ENCODE measurements around the gene MYBPC3. TPM values are rescaled to one million over a fixed set of nuclear protein-coding genes. Genes with fewer than 3 reads are reported as not detected.

Gene MYBPC3
- not detected in 2 replicates for total RNA-seq
- polyA plus RNA-seq: not detected in 2 replicates
- not detected in 2 replicates for polyA plus RNA-seq (2011; cell fraction: cytosol; rRNA removed)
- not detected in 2 replicates for polyA plus RNA-seq (2011; cell fraction: nucleus; rRNA removed)
- polyA plus RNA-seq (2012): not detected in 2 replicates
- not detected in 2 replicates for polyA minus RNA-seq
- polyA minus RNA-seq (2011; cell fraction: cytosol; rRNA and poly(A)+ RNA removed): not detected
- polyA minus RNA-seq (2011; cell fraction: nucleus; rRNA and poly(A)+ RNA removed): not detected in 2 replicates
- Bru-seq, nascent RNA: not detected
- BruChase-seq, experiment 1, labeled RNA remaining after a 6-hour chase: not detected
- BruChase-seq, experiment 2, labeled RNA remaining after a 2-hour chase: not detected
- long read RNA-seq: 0 reads

DNA sequence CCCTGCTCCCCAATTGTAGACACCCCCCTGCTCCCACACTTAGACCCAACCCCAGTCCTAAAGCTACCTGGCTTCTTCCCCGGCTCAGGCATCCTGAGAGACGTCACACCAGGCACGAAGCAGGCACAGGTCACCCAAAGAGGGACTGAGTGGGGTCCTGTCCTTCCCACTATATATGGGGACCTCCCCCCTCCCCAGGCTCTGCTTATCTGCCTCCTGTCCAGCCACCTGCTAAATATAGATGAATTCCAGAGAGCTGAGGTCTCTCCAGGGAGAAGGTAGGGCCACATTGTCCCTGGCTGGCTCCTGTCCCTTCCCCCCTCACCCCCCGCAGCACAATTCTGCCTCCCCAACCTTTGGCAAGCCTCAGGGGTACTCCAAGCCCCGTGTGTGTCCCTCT lies at the start of gene MYBPC3:
Gene MYBPC3, minus strand, starts transcription at position 147 of the 400 bp plus-strand sequence. Its CDS starts 55 bp downstream, at position 92.
- no peak within 1 kb of the TSS for H3K4me2 ChIP-seq (ENCODE audit: insufficient read depth, low read length)
- no peaks in the 10 kb centered on the region for H3K4me1 ChIP-seq (ENCODE audit: control insufficient read depth, extremely low read depth, insufficient read depth, low read length)
- no peak within 1 kb of the TSS for H3K4me3 ChIP-seq (replicated peaks in 1 of 3; ENCODE audit: insufficient read depth in 1 of 3, low read depth in 1 of 3, low read length in 3 of 3)
- H3K79me2 ChIP-seq (ENCODE audit: control insufficient read depth, insufficient read depth, low read length): no peaks in the 10 kb centered on the region
- FAIRE-seq (no peak), DNase-seq (ENCODE audit: low read depth, low spot score) (no peak)
- H3K27me3 ChIP-seq (ENCODE audit: control insufficient read depth in 2 of 2, insufficient read depth in 2 of 2, low read length in 2 of 2): no peaks in the 10 kb centered on the region
- no peak for TF ChIP-seq FOS (IDR thresholded peaks at IDR 0.05; ENCODE audit: borderline replicate concordance, insufficient read depth, low read length)
- TF ChIP-seq POLR2AphosphoS5 (IDR thresholded peaks at IDR 0.05; ENCODE audit: insufficient read depth, low read depth, low read length): no peak
- TF ChIP-seq GATA2 (IDR thresholded peaks at IDR 0.05; ENCODE audit: insufficient read depth, insufficient read length, low read depth, low read length): no peak
- no peak for TF ChIP-seq EZH2 (IDR thresholded peaks at IDR 0.05; ENCODE audit: borderline replicate concordance, low read depth, low read length, severe bottlenecking)
- TF ChIP-seq, protein P1, sequence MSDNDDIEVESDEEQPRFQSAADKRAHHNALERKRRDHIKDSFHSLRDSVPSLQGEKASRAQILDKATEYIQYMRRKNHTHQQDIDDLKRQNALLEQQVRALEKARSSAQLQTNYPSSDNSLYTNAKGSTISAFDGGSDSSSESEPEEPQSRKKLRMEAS (IDR thresholded peaks at IDR 0.05; ENCODE audit: insufficient read depth, insufficient read length): no peak
- no peak for TF ChIP-seq MYC (IDR thresholded peaks at IDR 0.05; ENCODE audit: low read depth, low read length)
- no peak for TF ChIP-seq JUN (IDR thresholded peaks at IDR 0.05; ENCODE audit: borderline replicate concordance, insufficient read depth, insufficient read length, low read depth)
- TF ChIP-seq, protein P2, sequence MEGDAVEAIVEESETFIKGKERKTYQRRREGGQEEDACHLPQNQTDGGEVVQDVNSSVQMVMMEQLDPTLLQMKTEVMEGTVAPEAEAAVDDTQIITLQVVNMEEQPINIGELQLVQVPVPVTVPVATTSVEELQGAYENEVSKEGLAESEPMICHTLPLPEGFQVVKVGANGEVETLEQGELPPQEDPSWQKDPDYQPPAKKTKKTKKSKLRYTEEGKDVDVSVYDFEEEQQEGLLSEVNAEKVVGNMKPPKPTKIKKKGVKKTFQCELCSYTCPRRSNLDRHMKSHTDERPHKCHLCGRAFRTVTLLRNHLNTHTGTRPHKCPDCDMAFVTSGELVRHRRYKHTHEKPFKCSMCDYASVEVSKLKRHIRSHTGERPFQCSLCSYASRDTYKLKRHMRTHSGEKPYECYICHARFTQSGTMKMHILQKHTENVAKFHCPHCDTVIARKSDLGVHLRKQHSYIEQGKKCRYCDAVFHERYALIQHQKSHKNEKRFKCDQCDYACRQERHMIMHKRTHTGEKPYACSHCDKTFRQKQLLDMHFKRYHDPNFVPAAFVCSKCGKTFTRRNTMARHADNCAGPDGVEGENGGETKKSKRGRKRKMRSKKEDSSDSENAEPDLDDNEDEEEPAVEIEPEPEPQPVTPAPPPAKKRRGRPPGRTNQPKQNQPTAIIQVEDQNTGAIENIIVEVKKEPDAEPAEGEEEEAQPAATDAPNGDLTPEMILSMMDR (IDR thresholded peaks at IDR 0.05; ENCODE audit: extremely low read depth in 1 of 2, insufficient read depth in 1 of 2, low read depth in 1 of 2, low read length in 2 of 2): no peak
- TF ChIP-seq POLR2A (IDR thresholded peaks at IDR 0.05; ENCODE audit: low read depth, low read length): no peak
- CTCF ChIA-PET: interaction anchor here (1.6 to 4.0 kb wide), 2 partner anchors 32 to 174 kb away, joined by 4 to 46 read pairs; partner anchors contain the start of gene ARFGAP2
- no peak within 1 kb of the TSS for H3K27ac ChIP-seq (ENCODE audit: insufficient read depth, low read depth, low read length)
- no peaks in the 10 kb centered on the region for H3K9me3 ChIP-seq (replicated peaks; ENCODE audit: control insufficient read depth, insufficient read depth, low read length)
- no peaks in the 10 kb centered on the region for H3K9me1 ChIP-seq (replicated peaks; ENCODE audit: control insufficient read depth, extremely low read depth, insufficient read depth, low read length)
- no peak within 1 kb of the TSS for H3K9ac ChIP-seq (replicated peaks; ENCODE audit: extremely low read depth, insufficient read depth, low read length)
- no peak within 1 kb of the TSS for H2AFZ ChIP-seq (ENCODE audit: low read depth, low read length)
- intact Hi-C loops (cut with micrococcal nuclease): no loop called here
- no TSS peak for BruUV-seq (replicated peaks)
- H4K20me1 ChIP-seq (replicated peaks; ENCODE audit: control insufficient read depth, extremely low read depth, insufficient read depth, low read length): no peaks in the 10 kb centered on the region
- dilution Hi-C loops (cut with MboI; ENCODE audit: extremely low pct_ligation_motif_present, low sequenced_read_pairs): no loop called here
- no peaks in the 10 kb centered on the region for H3K36me3 ChIP-seq (ENCODE audit: control insufficient read depth in 2 of 2, extremely low read depth in 1 of 2, insufficient read depth in 2 of 2, low read length in 2 of 2)
- POLR2A ChIA-PET: no interaction called here

Measured in endothelial cell of umbilical vein (primary cell).